NCI-H1092 (cell line): ENCODE data around the gene SET.
"Not testable (repeated sequence)": the region's sequence is repeated elsewhere in the genome, so short reads cannot be mapped to it uniquely, and the experiment has no call there.

Experiments
- DNase-seq: peaks from one replicate; lab custom pipeline; 2025; lab: John Stamatoyannopoulos, UW

The SET gene

DNA sequence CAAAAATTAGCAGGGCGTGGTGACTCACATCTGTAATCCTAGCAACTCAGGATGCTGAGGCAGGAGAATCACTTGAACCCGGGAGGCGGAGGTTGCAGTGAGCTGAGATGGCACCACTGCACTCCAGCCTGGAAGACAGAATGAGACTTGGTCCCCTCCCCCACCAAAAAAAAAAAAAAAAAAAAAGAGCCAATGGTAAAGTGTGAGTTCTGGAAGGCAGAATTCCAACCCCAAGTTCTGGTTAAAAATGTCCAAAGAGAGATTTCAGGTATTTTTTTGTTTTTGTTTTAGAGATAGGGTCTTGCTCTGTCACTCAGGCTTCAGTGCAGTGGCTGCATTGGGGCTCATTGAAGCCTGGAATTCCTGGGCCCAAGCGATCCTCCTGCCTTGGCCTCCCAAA is 1.6 kb upstream of the SET start:
- DNase-seq: no peak

DNA sequence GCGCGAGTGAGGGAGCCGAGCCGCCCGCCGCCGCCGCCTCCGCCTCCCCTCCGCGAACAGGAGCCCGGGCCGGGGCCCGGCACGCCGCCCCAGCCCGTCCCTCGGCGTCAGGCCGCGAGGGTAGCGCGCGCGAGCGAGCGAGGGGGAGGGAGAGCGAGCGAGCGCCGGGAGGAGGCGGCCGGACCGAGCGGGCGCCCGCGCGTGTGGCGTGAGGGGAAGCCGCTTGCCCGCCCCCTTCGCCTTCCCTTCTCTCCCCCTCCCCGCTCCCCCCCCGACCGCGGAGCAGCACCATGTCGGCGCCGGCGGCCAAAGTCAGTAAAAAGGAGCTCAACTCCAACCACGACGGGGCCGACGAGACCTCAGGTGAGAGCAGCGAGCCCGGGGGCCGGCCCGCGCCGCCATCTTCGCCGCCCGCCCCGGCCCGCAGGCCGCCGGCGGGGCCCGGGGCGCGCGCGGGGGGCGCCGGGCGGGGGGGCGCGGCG is 312 bp downstream of the SET start:
- DNase-seq: peak; percentile 58

DNA sequence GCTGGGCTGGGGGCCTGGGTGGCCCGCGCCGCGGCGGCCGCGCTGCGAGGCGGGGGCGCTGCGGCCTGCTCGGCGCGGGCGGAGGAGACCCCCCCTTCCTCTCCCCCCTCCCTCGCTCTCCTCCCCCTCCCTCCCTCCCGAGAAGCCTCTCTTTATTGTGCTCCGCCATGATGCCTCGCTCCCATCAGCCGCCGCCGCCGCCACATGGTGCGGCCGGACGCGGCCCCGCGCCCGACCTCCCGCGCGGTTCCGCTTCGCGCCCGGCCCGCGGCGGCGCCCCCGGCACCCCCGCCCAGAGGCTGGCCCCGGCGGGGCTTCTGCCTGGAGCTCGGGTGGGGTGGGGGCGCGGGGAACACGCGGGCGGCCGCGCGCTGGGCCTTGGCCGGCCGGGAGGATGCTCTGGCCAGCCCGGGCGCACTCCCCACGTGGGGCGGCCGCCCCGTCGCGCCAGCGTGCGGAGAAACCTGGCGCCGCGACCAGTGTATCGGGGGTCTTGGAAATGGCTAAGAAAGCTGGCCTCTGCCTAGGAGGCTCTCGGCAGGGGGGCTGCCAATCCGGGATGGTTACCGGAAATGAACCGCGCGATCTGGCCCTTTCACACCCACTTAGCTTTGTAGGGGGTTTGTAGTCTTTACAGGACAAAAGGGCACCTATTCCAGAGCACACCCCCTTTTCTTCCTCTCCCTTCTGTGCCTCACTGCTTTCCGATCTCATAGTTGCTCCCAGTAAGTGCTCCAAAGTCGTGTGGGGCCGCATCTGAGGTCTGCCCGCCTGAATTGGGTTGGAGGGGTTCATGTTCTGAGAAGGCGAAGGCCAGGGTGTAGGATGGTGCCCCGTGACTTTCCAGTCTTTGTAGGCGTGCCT is 1.0 kb downstream of the SET start:
- DNase-seq: peak; percentile 11

DNA sequence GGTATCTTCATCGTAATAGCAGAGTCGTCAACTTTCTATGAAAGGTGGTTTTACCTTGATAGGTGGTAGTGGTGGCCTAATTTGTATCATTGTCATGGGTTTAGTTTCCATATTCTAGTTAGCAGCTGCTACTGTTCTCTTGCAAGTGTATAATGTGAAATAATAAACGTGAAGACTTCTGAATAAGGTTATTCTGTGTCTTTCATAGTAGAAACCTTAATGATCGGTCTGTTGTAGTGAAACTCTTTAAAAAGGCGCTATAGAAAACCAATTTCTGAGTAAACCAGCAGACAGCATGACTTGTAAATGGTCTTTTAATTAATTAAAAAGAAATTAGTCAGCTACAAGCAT is 1.6 kb downstream of the SET start:
- DNase-seq: no peak

GRCh38 chr9:128693738-128694137 is 4.7 kb downstream of the SET start:
- DNase-seq: not testable (repeated sequence)

DNA sequence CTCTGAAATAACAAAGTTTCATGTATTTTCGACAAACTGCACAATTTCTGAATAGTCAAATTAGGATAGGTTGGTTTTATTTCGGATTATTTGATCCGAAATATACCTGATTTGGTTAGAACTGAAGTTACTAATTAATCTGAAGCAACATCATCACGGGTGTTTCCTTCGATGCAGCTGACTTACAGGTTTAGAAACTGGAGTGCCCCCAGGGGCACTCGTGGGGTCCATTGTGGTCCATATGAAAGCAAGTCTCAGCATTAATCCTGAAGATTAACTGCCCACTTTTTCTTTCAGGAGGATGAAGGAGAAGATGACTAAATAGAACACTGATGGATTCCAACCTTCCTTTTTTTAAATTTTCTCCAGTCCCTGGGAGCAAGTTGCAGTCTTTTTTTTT is 5.3 kb downstream of the SET start:
- DNase-seq: no peak

DNA sequence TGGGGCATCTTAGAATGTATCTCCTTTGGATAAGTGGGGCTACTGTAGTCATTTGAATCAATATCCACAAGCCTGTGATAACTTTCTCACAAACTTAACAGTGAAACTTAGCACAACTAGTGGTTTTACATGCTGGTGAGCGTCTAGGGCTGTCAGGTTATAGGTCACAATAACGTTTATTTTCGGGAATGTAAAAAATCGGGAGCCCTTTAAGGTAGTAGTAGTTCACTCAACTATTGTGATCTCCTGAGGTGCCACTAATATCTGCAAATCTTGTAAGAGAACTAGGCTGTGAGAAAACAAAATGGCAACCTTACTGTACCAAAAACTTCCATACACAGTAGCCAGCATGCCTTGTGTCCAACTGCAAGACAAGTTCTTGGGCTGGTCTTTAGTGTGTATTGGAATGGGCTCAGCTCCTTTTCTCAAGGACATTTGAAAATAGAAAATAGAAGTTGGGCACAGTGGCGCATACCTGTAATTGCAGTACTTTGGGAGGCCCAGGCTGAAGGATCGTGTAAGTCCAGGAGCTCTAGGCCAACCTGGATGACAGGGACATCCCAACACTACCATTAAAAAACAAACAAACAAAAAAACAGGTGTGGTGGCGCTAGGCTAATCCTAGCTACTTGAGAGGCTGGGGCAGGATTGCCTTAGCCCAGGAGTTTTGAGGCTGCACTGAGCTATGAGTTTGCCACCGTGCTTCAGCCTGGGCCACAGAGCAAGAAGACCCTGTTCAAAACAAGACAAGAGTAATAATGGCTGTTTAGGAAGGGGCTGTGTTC is 8.1 kb downstream of the SET start:
- no peak for DNase-seq

DNA sequence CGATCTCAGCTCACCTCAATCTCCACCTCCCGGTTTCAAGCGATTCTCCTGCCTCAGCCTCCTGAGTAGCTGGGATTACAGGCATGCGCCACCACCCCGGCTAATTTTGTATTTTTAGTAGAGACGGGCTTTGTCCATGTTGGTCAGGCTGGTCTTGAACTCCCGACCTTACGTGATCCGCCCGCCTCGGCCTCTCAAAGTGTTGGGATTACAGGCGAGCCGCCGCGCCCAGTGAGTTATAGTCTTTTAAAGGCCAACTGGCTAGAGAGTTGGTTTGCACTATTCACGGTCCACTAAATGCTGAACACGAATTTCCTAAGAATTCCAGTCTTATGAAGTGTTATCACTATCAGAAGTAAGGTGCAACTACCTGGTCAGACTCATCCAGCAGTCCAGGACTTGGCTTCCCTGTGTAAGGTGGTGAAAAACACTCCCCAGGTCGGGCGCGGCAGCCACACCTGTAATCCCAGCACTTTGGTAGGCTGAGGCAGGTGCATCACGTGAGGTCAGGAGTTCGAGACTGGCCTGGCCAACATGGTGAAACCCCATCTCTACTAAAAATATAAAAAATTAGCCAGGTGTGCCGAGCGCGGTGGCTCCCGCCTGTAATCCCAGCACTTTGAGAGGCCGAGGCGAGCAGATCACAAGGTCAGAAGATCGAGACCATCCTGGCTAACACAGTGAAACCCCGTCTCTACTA is 10.2 kb downstream of the SET start:
- DNase-seq: not testable (repeated sequence)

DNA sequence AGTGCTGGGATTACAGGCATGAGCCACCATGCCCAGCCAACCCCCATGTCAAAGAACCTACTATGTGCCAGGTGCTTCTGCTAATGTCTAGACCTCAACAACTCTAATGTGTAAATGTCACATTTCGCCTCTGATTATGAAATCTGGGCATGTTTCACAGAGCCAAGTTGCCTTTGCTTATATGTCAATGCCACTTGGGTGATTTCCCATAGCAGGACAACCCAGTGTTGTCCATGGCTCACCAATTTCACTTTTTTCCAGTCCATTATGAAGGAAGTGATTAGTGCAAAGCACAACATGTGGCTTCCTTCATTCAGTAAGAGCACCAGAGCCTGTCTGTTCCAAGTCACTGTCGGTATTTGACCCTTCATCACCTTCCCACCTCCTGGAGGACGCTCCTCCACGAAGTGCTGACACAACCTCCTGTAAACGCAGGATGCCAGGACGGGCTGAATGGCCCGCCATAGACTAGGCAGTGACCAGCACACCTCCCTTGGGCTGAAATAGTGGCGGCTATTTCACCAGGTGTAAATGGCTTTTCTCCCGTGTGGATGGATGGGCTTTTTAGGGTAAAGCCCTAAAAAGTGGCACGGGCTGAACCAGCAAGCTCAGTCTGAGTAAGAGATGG is 12.3 kb downstream of the SET start:
- DNase-seq: no peak

DNA sequence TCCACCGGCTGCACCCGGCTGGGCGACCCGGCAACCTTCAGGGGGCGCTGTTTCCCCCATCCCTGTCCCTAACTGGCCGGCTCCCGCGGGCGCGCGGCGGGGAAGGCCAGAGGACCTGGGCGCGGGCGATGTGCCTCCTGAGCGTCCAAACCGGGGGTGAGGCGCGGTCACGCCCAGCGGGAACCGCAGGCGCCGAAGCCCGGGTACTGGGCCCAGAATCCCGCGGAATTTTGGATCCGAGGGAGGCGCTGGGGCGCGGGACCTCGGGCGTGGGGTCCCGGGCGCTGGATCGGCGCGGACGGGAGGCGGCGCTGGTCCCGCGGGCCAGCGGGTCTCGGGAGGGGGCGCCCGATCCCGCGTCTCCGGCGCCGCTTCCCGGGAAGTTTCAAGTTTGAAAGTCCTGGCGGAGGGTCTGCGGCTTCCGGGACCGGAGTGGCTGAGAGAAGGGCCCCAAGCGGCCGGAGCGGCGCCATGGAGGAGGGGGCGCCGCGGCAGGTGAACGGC is 13.5 kb downstream of the SET start, which contains the start of gene PKN3:
Gene PKN3 (plus strand): TSS at position 59 of the 504 bp plus-strand sequence. CDS start 413 bp downstream, at position 472.
- peak; percentile 76 for DNase-seq

DNA sequence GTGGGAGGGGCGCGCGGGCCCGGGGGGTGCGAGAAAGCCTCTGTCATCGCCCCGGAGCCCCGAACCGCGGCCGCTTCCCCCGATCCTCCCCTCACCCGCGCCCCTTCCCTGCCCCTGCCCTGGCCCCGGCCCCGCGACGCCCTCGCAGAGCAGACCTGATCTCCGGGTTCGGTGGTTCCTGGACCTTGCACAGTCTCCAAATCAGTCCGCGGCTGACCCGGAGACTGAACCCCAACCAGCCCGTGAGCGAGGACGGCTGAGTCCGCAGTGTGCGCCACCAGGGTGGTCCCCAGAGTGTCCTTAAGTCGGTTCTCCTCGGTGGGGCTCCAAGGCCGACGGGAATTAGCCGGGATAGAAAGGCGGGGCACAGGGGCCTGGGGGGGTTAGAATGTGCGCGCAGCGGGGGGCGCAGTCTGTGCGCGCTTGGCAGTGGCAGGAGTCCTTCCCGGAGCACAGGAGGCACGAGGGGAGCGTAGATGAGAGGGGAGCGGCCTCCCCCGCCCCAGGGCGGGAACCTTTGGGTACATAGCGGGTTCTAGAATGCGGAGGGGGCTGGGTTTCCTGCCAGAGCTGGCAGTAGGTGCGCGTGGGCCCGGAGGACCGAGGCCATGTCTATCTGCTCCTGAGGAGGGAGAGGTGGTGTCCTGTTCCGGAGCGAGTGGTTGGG is 14.1 kb downstream of the SET start:
- DNase-seq: peak; percentile 10

GRCh38 chr9:128703616-128704355 is 14.8 kb downstream of the SET start:
- no peak for DNase-seq

GRCh38 chr9:128704356-128704670 is 15.3 kb downstream of the SET start:
- no peak for DNase-seq

DNA sequence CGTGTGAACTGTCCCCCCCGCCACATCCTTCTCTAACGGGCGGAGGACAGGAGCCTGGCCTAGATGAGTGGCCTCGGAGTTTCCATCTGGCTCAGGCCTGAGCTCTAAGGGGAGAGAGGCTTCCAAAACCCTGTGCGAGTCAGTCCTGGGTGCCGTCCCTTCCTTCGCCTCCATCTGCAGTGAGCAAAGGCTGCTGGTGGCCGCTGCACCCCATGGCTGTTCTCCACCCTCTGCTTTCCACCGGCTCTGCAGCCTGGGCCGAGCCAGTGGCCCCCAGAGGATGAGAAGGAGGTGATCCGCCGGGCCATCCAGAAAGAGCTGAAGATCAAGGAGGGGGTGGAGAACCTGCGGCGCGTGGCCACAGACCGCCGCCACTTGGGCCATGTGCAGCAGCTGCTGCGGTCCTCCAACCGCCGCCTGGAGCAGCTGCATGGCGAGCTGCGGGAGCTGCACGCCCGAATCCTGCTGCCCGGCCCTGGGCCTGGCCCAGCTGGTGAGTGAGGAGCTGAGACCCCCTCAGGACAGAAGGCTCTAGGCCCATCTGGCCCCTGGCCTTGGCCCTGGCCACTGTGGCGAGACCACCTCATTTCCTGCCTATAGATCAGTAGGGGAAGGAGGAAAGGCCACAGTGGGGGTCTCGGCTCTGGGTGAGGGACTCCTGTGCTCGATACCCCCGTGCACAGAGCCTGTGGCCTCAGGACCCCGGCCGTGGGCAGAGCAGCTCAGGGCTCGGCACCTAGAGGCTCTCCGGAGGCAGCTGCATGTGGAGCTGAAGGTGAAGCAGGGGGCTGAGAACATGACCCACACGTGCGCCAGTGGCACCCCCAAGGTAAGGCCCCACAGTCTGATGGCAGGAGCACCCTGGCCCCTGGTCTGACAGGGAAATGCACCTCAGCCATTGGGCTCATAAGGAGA is 16.3 kb downstream of the SET start:
- no peak for DNase-seq

GRCh38 chr9:128706045-128706444 is 17.0 kb downstream of the SET start:
- no peak for DNase-seq

GRCh38 chr9:128706671-128707381 is 17.8 kb downstream of the SET start:
- no peak for DNase-seq

GRCh38 chr9:128707446-128707845 is 18.4 kb downstream of the SET start:
- DNase-seq: no peak

DNA sequence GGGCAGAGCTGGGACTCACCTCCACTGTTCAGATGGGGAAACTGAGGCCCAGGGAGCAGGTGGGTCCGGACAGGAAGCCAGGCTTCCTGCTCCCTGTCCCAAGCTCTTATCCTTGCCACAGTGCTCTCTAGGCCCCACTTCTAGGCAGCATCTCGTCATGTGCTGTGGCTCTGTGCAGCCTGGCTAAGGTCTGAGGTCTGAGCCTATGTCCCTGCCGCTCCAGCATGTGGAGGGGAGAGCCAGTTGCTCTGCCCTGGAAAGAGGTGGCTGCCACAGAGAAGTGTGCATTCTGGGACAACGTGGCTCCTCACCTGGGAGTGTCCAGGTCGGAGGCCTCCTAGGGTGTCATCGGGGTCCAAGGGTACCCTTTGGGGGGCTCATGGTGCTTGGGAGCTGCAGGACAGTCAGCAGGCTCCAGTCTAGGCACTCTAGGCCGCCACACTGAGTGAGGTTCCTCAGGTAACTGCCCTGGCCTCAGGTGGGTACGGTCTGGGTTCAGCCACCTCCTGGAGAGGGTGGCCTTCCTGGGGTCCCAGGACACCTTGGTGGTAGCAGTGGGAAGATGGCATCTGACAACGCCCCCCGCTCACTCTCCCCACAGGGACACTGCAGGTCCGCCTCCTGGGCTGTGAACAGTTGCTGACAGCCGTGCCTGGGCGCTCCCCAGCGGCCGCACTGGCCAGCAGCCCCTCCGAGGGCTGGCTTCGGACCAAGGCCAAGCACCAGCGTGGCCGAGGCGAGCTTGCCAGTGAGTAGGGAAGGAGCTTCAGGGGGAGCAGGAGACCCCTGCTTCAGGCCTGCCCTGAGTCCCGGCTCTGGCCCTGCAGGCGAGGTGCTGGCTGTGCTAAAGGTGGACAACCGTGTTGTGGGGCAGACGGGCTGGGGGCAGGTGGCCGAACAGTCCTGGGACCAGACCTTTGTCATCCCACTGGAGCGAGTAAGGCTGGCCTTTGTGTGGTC is 23.7 kb downstream of the SET start:
- no peak for DNase-seq
